ENCODE measurements around the gene TM9SF3.

TM9SF3 gene

DNA sequence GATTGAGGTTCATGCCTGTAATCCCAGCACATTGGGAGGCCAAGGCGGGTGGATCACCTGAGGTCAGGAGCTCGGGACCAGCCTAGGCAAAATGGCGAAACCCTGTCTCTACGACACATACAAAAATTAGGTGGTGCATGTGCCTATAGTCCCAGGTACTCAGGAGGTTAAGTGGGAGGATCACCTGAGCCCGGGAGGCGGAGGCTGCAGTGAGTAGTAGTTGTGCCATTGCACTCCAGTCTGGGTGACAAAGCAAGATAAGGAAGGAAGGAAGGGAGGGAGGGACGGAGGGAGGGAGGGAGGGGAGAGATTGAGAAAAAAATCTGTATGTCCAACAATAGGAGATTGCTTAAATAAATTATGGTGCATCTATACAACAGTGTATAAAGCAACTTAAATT, 86.3 kb downstream of the TM9SF3 start:
- no peak for TF ChIP-seq Cebpa-rat (IDR thresholded peaks at IDR 0.05)
- Histone ChIP-seq H3K36me3 (no peaks in the 10 kb centered on the region), H3K4me1 (no peaks in the 10 kb centered on the region; the same call in 1 of the 2 replicates), H3K9ac (no peak overlapping the region), H3K4me2 (no peak overlapping the region), H3K27me3 (no peaks in the 10 kb centered on the region), H3K9me3 (no peaks in the 10 kb centered on the region), H3K27ac (no peak overlapping the region), H4K20me1 (no peaks in the 10 kb centered on the region), H3K4me3 (no peak overlapping the region)

DNA sequence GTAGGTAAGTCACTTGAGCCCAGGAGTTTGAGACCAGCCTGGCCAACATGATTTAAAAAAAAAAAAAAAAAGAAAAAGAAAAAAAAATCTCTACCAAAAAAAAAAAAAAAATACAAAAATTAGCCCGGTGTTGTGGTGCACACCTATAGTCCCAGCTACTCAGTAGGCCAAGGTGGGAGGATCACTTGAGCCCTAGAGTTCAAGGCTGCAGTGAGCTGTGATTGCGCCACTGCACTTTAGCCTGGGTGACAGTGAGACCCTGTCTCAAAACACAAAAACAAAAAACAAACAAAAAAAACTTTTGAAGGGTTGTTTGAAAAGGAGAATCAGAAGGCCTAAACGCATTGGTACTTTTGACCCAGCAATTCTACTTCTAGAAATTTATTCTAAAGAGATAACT, 86.8 kb downstream of the TM9SF3 start:
- no peak for TF ChIP-seq Cebpa-rat (IDR thresholded peaks at IDR 0.05)
- Histone ChIP-seq H3K4me2 (no peak overlapping the region), H3K9ac (no peak overlapping the region), H3K4me1 (no peaks in the 10 kb centered on the region; the same call in 1 of the 2 replicates), H3K27ac (no peak overlapping the region), H3K9me3 (no peaks in the 10 kb centered on the region), H3K4me3 (no peak overlapping the region), H4K20me1 (no peaks in the 10 kb centered on the region), H3K36me3 (no peaks in the 10 kb centered on the region), H3K27me3 (no peaks in the 10 kb centered on the region)

DNA sequence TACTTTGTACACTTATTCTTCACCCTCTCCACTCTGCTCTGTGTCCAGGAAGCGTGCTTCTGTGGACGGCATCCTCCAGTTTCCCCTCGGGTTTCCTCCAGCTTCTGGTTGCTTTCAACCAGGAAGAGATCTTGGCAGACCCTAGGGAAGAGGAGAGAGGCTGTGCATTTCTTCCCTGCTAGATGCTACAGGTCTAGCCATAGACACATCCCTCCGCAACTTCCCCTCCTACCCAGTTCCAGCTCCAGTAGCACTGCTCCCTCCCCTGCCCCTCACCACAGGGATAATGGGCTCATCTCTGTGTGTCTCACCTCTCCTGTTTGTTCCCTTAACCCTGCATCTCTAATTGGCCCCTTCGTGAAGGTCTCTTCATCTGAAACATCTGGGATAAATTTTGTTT, 89.4 kb downstream of the TM9SF3 start:
- H3K27ac ChIP-seq = no peak overlapping the region
- H3K4me1 ChIP-seq = no peaks in the 10 kb centered on the region
- no peak for TF ChIP-seq Cebpa-rat (IDR thresholded peaks at IDR 0.05)
- H3K9me3 ChIP-seq = no peaks in the 10 kb centered on the region
- no peak overlapping the region for H3K4me2 ChIP-seq
- H3K9ac ChIP-seq = no peak overlapping the region
- H3K36me3 ChIP-seq = no peaks in the 10 kb centered on the region
- no peak overlapping the region for H3K4me3 ChIP-seq
- H4K20me1 ChIP-seq = no peaks in the 10 kb centered on the region; the same call in 1 of the 2 replicates
- H3K27me3 ChIP-seq = no peaks in the 10 kb centered on the region

DNA sequence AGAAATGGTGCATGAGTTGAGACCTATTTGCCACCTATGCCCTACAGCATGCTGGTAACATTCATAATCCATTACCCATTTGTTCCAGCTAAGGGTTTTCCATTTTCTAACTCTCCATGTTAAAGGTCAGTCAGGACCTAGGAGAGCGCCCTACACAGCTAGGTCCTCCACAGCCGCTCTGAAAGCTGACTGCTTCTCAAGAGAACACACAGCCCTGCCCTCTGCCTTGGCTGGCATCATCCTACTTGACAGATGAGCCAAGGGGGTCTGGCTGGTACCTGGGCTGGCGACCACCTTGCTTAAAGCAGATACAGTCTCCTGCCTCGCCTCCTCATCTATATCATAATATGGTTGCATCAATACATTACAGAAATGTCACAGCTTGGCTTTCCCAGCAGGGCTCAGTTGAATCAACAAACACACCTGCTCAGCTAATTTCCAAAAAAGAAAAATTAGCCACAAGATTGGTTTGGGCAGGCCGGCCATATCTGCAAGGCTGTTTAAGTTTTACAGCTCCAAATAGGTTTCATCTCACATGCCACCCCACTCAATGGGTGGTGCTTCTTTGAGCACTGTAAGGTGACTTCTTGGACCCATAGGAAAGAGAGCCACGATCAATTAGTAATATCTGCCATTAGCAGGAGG, 90.4 kb downstream of the TM9SF3 start:
- H3K4me2 ChIP-seq = no peak overlapping the region
- H4K20me1 ChIP-seq = no peaks in the 10 kb centered on the region; the same call in 1 of the 2 replicates
- H3K9me3 ChIP-seq = no peaks in the 10 kb centered on the region
- TF ChIP-seq Cebpa-rat (IDR thresholded peaks at IDR 0.05) = no peak
- no peak overlapping the region for H3K4me3 ChIP-seq
- no peak overlapping the region for H3K27ac ChIP-seq
- H3K4me1 ChIP-seq = no peaks in the 10 kb centered on the region
- H3K27me3 ChIP-seq = no peaks in the 10 kb centered on the region
- H3K36me3 ChIP-seq = no peaks in the 10 kb centered on the region
- no peak overlapping the region for H3K9ac ChIP-seq

DNA sequence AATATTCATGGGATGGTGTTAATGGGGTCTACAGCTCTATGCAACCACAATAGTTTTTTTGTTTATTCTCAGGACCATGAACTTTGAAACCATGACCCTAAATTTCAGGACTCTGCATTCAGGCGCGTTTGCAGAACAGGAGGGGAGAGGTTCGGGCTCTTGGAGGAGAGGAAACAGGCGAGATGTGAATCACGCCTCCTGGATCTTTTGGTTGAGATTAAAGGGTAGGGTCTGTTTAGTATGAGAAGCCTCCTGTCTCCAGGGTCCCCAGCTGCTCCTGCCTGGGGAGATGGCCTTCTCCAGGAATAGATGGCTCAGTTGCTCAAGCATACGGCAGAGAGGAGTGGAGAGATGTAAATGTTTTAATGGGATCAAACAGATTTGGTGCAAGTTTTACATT, 91.3 kb downstream of the TM9SF3 start:
- H3K4me1 ChIP-seq = no peaks in the 10 kb centered on the region
- no peaks in the 10 kb centered on the region for H3K36me3 ChIP-seq
- no peaks in the 10 kb centered on the region; the same call in 1 of the 2 replicates for H4K20me1 ChIP-seq
- TF ChIP-seq Cebpa-rat (IDR thresholded peaks at IDR 0.05) = no peak
- no peak overlapping the region for H3K27ac ChIP-seq
- H3K9me3 ChIP-seq = no peaks in the 10 kb centered on the region
- no peaks in the 10 kb centered on the region for H3K27me3 ChIP-seq
- H3K4me2 ChIP-seq = no peak overlapping the region
- no peak overlapping the region for H3K9ac ChIP-seq
- H3K4me3 ChIP-seq = no peak overlapping the region

DNA sequence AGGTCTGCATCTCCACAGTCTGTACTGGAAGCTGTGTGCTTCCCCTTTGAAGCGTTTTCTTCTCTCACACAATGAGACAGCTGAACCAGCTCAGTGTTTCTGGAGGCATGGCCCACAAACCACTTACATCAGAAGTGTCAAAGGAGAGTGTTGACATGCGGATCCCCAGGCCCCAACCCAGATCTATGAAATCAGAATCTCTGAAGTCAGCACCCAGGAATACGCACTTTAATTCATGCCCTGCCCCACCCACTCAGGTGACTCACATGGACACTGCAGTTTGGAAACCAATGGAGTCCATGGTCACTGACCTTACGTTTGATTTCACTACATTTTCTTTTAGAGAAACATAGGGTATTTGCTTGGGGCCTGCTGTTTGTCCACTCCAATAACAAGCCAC, 92.1 kb downstream of the TM9SF3 start:
- Histone ChIP-seq H3K4me2 (no peak overlapping the region), H3K4me1 (no peaks in the 10 kb centered on the region), H3K27ac (no peak overlapping the region), H3K9me3 (no peaks in the 10 kb centered on the region), H3K27me3 (no peaks in the 10 kb centered on the region), H4K20me1 (no peaks in the 10 kb centered on the region; the same call in 1 of the 2 replicates), H3K9ac (no peak overlapping the region), H3K4me3 (no peak overlapping the region), H3K36me3 (no peaks in the 10 kb centered on the region)
- no peak for TF ChIP-seq Cebpa-rat (IDR thresholded peaks at IDR 0.05)

DNA sequence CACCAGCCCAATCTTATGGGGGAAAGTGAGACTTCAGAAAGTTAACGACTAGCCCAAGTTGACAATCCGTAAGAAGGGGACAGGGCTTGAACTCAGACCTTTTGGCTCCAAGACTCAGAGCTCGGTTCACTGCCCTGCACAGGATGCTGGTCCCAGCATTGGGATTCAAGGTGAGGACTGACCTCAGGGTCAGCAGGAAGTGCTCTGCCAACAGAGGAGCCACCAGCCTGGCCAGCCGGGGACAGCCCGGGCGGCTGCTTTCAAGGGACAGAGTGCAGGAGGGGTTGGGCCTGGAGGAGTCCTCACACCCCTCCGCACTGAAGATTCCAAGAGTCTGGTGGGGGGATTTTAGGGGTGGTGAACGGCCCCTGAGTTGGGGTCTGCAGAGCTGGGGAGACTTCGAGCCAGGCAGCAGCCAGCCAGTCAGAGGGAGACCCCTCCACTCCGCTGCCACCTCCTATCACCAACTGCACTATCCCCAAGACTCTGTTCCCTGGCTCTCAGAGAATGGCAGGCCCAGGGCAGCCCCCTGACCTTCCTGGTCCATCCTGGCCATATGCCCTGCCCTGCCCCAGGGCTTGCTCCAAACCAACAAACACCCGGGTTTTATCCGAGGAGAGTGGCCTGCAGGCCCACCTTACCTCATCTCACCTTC, 92.8 kb downstream of the TM9SF3 start:
- Histone ChIP-seq H3K27ac (no peak overlapping the region), H3K4me3 (no peak overlapping the region), H3K27me3 (no peaks in the 10 kb centered on the region), H3K36me3 (no peaks in the 10 kb centered on the region), H3K9ac (no peak overlapping the region), H3K9me3 (no peaks in the 10 kb centered on the region), H3K4me1 (no peaks in the 10 kb centered on the region), H3K4me2 (no peak overlapping the region), H4K20me1 (no peaks in the 10 kb centered on the region; the same call in 1 of the 2 replicates)
- TF ChIP-seq Cebpa-rat (IDR thresholded peaks at IDR 0.05) = no peak

DNA sequence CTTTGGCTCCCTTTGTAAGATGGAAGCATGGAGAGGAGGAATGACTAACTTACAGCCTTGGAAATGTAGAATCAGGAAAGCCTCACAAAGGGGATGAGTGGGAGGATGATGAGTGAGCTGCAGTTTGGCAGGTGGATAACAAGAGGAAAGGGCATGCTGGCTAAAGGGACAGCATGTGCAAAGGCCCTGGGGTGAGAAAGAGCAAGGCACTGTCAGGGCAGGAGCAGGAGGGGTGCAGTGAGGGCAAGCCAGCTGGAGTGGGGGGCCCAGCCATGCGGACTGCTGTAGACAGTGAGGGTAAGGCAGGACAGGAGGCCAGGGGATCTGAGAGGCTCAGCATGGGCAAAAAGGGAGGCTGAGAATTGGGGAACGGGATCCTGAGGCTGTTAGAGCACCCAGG, 93.6 kb downstream of the TM9SF3 start:
- H3K27ac ChIP-seq = no peak overlapping the region
- no peak for TF ChIP-seq Cebpa-rat (IDR thresholded peaks at IDR 0.05)
- H4K20me1 ChIP-seq = no peaks in the 10 kb centered on the region; the same call in 1 of the 2 replicates
- H3K4me3 ChIP-seq = no peak overlapping the region
- H3K27me3 ChIP-seq = no peaks in the 10 kb centered on the region
- no peaks in the 10 kb centered on the region for H3K36me3 ChIP-seq
- no peaks in the 10 kb centered on the region for H3K9me3 ChIP-seq
- H3K4me2 ChIP-seq = no peak overlapping the region
- no peaks in the 10 kb centered on the region for H3K4me1 ChIP-seq
- H3K9ac ChIP-seq = no peak overlapping the region

DNA sequence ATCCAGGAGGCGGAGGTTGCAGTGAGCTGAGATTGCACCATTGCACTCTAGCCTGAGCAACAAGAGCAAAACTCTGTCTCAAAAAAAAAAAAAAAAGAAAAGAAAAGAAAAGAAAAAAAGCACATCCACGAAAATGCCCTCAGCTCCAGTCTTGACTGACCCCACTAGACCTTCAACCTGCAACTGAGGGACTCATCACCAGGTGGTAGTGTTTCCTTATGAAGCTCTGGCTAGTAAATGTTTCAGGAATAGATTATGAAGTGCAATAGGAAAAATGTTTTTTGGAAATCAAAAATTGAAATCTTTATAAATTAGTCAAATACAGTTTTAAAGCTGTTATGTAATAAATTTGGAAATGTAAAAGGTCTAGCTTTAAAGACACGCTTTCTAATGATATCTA, 95.5 kb downstream of the TM9SF3 start:
- H3K4me3 ChIP-seq = no peak overlapping the region
- H3K9ac ChIP-seq = no peak overlapping the region
- H4K20me1 ChIP-seq = no peaks in the 10 kb centered on the region; the same call in 1 of the 2 replicates
- no peaks in the 10 kb centered on the region for H3K27me3 ChIP-seq
- no peak for TF ChIP-seq Cebpa-rat (IDR thresholded peaks at IDR 0.05)
- H3K4me1 ChIP-seq = no peaks in the 10 kb centered on the region
- H3K36me3 ChIP-seq = no peaks in the 10 kb centered on the region
- no peak overlapping the region for H3K4me2 ChIP-seq
- H3K27ac ChIP-seq = no peak overlapping the region
- no peaks in the 10 kb centered on the region for H3K9me3 ChIP-seq

DNA sequence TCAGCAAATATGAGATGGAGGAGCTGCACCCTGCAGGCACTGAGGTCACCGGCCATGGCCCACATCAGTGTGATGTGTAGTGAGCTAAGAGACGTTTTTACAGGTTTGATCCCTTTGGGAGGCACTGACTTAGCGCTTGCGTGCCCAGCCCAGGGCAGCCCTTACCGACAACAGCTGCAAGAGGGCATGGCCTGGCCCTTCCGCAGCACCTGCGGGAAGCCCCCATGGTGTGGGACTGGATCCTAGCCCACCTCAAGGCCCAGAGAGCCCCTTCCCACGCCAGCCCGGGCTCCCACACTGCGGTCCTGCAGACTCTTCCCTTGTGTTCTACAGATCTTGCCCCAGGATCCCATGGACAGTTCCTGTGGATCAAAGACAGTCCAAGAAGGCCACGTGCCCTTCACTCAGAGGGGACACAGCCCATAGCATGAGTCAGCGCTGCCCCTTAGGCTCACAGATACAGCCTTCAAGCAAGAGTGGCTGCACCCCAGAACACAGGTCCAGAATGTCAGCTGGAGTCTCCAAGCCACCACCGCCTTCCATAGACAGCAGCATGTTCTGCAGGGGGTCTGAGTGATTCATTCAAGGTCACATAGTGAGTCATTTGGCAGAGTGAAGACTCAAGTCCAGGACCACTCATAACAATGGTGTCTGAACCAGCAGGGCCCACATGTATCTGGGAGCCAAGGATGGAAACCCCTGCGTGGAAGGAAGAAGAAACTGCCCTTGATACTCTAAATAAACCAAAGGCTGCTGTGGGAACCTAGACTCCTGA, 98.5 kb downstream of the TM9SF3 start:
- Histone ChIP-seq H3K36me3 (no peaks in the 10 kb centered on the region), H3K4me2 (no peak overlapping the region), H4K20me1 (no peaks in the 10 kb centered on the region), H3K27me3 (no peaks in the 10 kb centered on the region), H3K27ac (no peak overlapping the region), H3K4me3 (no peak overlapping the region), H3K4me1 (no peaks in the 10 kb centered on the region), H3K9me3 (no peaks in the 10 kb centered on the region), H3K9ac (no peak overlapping the region)
- no peak for TF ChIP-seq Cebpa-rat (IDR thresholded peaks at IDR 0.05)

Measured in BLaER1 (cell line).